Osteoblast (primary cell): ENCODE measurements around the gene PRKN. TPM values are rescaled to one million over a fixed set of nuclear protein-coding genes. Genes with fewer than 3 reads are reported as not detected.

Experiments used
- DNase-seq: peaks from one replicate; pipeline ENCODE4 v3.0.0; 2011; ENCODE audit warnings: low spot score, mixed read lengths; ENCODE audit not compliant: insufficient read length; ENCODE audit errors: missing footprints
- H2AFZ ChIP-seq: 2 replicates; pipeline ENCODE4 v1.6.0; 2011; ENCODE audit warnings: mild to moderate bottlenecking, low read length
- H3K27ac ChIP-seq: 2 replicates; pipeline ENCODE4 v1.5.1; 2011; ENCODE audit warnings: mild to moderate bottlenecking, low read depth, low read length, moderate library complexity
- H3K27me3 ChIP-seq: 2 replicates; pipeline ENCODE4 v1.6.0; 2012; ENCODE audit warnings: mild to moderate bottlenecking, control low read depth, inconsistent platforms, low read length, moderate library complexity; ENCODE audit not compliant: insufficient read depth
- H3K36me3 ChIP-seq: 2 replicates; pipeline ENCODE4 v1.5.1; 2011; ENCODE audit warnings: mild to moderate bottlenecking, low read length, control low read depth, moderate library complexity; ENCODE audit not compliant: insufficient read depth
- H3K4me1 ChIP-seq: 2 replicates; pipeline ENCODE4 v1.5.1; 2011; ENCODE audit warnings: mild to moderate bottlenecking, low read length, control low read depth, moderate library complexity; ENCODE audit not compliant: insufficient read depth
- H3K4me2 ChIP-seq: 2 replicates; pipeline ENCODE4 v1.6.0; 2011; ENCODE audit warnings: mild to moderate bottlenecking, low read length; ENCODE audit not compliant: insufficient read depth
- H3K4me3 ChIP-seq: fragments of 200-600 bp; sonication (generic); 3 replicates; pipeline ENCODE4 v1.5.1; 2012; ENCODE audit warnings: mild to moderate bottlenecking, low read length, inconsistent platforms; ENCODE audit not compliant: insufficient read depth
- H3K79me2 ChIP-seq: 2 replicates; pipeline ENCODE4 v1.6.0; 2012; ENCODE audit warnings: mild to moderate bottlenecking, low read length, control low read depth, inconsistent platforms; ENCODE audit not compliant: insufficient read depth
- H3K9me3 ChIP-seq: 2 replicates; pipeline ENCODE4 v1.5.1; 2011; ENCODE audit warnings: low read depth, low read length, control low read depth
- H4K20me1 ChIP-seq: 2 replicates; pipeline ENCODE4 v1.6.0; 2012; ENCODE audit warnings: mild to moderate bottlenecking, low read length, control low read depth; ENCODE audit not compliant: insufficient read depth
- total RNA-seq: library from RNA; depleted of rRNA; stranded (reverse); fragments of >200 nt; gene quantifications from 2 replicates; pipeline ENCODE4 v1.2.3, GENCODE V29; 2012
- TF ChIP-seq, protein P1 (sequence below): IDR thresholded peaks from 2 replicates; pipeline ENCODE4 v1.5.1; 2011; ENCODE audit warnings: mild to moderate bottlenecking, low read depth, low read length, moderate library complexity; ENCODE audit errors: extremely low read depth

The PRKN gene
- total RNA-seq, 1 donor: 2.9 TPM

DNA sequence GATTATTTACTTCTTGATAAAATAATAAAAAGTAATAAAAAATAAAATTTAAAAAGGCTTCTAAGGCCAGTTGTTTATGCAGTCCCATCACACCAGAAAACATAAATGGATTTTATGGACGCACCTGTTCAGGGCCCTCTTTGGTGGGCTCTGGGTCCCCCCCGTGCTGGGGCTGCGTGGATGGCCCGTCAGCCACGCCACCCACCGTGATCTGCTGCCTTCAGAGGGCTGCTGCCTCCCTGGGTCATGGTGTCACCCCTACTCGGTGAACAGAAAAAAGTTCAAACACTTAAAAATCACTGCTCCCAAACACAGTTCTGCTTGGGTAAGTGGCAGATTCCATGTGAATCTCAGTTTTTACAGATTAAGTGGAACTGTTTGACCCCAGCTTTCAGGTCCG lies 1006.1 kb downstream of the PRKN start:
- TF ChIP-seq, protein P1, sequence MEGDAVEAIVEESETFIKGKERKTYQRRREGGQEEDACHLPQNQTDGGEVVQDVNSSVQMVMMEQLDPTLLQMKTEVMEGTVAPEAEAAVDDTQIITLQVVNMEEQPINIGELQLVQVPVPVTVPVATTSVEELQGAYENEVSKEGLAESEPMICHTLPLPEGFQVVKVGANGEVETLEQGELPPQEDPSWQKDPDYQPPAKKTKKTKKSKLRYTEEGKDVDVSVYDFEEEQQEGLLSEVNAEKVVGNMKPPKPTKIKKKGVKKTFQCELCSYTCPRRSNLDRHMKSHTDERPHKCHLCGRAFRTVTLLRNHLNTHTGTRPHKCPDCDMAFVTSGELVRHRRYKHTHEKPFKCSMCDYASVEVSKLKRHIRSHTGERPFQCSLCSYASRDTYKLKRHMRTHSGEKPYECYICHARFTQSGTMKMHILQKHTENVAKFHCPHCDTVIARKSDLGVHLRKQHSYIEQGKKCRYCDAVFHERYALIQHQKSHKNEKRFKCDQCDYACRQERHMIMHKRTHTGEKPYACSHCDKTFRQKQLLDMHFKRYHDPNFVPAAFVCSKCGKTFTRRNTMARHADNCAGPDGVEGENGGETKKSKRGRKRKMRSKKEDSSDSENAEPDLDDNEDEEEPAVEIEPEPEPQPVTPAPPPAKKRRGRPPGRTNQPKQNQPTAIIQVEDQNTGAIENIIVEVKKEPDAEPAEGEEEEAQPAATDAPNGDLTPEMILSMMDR: no peak
- H3K9me3 ChIP-seq: peaks cover 2% of the 10 kb centered on the region
- no peak for DNase-seq
- H4K20me1 ChIP-seq: no peaks in the 10 kb centered on the region
- no peaks in the 10 kb centered on the region for H3K36me3 ChIP-seq
- H3K4me3 ChIP-seq: no peak overlapping the region
- H3K27me3 ChIP-seq: no peaks in the 10 kb centered on the region
- no peaks in the 10 kb centered on the region for H3K4me1 ChIP-seq
- no peak overlapping the region for H3K27ac ChIP-seq
- H2AFZ ChIP-seq: no peak overlapping the region
- no peaks in the 10 kb centered on the region for H3K79me2 ChIP-seq
- H3K4me2 ChIP-seq: no peak overlapping the region

DNA sequence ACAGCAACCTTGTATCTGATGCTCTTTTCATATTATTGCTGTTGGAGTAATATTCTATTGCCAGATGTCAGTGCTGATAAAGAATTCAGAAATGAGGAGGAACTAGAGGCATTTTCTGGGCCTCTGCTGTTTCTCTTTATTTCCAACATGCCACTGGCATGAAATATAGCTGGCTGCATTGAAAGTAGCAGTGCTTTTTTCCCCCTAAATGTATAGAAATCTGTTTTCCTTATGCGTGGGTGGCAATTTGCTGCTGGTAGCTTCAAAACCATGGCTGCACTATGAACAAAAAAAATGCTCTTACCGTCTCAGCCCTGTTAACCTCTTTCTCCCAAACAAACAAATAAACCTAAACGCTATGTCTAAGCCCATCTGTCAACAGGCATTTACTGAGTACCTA lies 1011.4 kb downstream of the PRKN start:
- H4K20me1 ChIP-seq: no peaks in the 10 kb centered on the region
- H3K27ac ChIP-seq: no peak overlapping the region
- no peaks in the 10 kb centered on the region for H3K4me1 ChIP-seq
- H3K4me3 ChIP-seq: no peak overlapping the region
- no peaks in the 10 kb centered on the region for H3K36me3 ChIP-seq
- no peaks in the 10 kb centered on the region for H3K27me3 ChIP-seq
- H3K9me3 ChIP-seq: no peaks in the 10 kb centered on the region
- no peaks in the 10 kb centered on the region for H3K79me2 ChIP-seq
- H3K4me2 ChIP-seq: no peak overlapping the region
- DNase-seq: no peak
- H2AFZ ChIP-seq: no peak overlapping the region
- TF ChIP-seq, protein P1: no peak

DNA sequence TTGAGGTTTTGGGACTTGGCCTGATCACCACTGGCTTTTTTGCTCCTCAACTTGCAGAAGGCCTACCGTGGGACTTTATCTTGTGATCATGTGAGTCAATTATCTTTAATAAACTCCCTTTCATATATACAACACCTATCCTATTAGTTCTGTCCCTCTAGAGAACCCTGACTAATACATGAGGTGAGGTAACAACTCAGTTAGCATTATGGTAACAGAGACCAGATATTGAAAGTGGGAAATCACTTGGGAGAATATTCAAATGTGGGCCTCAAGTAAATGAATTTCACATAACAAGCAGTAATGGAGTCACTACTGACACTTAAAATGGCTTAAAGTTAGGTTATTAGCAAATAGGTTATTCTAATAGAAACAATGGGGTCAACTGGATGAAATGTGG lies 1015.6 kb downstream of the PRKN start:
- Histone ChIP-seq H3K27me3 (no peaks in the 10 kb centered on the region), H3K79me2 (no peaks in the 10 kb centered on the region), H3K4me3 (no peak overlapping the region), H3K4me1 (no peaks in the 10 kb centered on the region), H3K27ac (no peak overlapping the region), H3K4me2 (no peak overlapping the region), H4K20me1 (no peaks in the 10 kb centered on the region), H3K36me3 (no peaks in the 10 kb centered on the region), H3K9me3 (no peaks in the 10 kb centered on the region), H2AFZ (no peak overlapping the region)
- TF ChIP-seq, protein P1: no peak
- DNase-seq: no peak

DNA sequence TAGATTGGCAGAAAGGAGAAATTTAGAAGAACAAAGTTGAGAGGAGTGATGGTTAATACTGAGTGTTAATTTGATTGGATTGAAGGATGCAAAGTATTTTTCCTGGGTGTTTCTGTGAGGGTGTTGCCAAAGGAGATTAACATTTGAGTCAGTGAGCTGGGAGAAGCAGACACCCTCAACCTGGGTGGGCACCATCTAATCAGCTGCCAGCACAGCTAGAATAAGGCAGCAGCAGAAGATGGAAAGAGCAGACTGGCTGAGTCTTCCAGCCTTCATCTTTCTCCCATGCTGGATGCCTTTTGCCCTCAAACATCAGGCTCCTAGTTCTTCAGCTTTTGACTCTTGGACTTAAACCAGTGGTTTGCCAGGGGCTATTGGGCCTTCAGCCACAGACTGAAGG lies 1016.1 kb downstream of the PRKN start:
- DNase-seq: no peak
- Histone ChIP-seq H2AFZ (no peak overlapping the region), H3K36me3 (no peaks in the 10 kb centered on the region), H3K4me2 (no peak overlapping the region), H3K9me3 (no peaks in the 10 kb centered on the region), H3K27me3 (no peaks in the 10 kb centered on the region), H4K20me1 (no peaks in the 10 kb centered on the region), H3K4me1 (no peaks in the 10 kb centered on the region), H3K4me3 (no peak overlapping the region), H3K79me2 (no peaks in the 10 kb centered on the region), H3K27ac (no peak overlapping the region)
- TF ChIP-seq, protein P1: no peak
